Coronary artery (tissue), 2 donors: Measurements from ENCODE around the gene ADCY7.
"Not testable (repeated sequence)": the region's sequence is repeated elsewhere in the genome, so short reads cannot be mapped to it uniquely, and the experiment has no call there.

Experiments used
- DNase-seq: peaks from one replicate; pipeline ENCODE4 v3.0.0-alpha.2; 2017; ENCODE audit warnings: low spot score
- H3K27ac ChIP-seq, 2 donors: fragments of 200-600 bp; sonication (generic); one replicate each; pipeline ENCODE4 v1.5.1; 2016 to 2019
- H3K4me3 ChIP-seq: fragments of 200-600 bp; sonication (generic); 2 replicates; pipeline ENCODE4 v1.5.1; 2016; ENCODE audit warnings: mild to moderate bottlenecking, moderate library complexity
- TF ChIP-seq, protein P1 (sequence below): fragments of 200-600 bp; sonication (generic); IDR thresholded peaks from one replicate; pipeline ENCODE4 v1.5.1; 2019; ENCODE audit warnings: antibody characterized with exemption

Gene ADCY7

DNA sequence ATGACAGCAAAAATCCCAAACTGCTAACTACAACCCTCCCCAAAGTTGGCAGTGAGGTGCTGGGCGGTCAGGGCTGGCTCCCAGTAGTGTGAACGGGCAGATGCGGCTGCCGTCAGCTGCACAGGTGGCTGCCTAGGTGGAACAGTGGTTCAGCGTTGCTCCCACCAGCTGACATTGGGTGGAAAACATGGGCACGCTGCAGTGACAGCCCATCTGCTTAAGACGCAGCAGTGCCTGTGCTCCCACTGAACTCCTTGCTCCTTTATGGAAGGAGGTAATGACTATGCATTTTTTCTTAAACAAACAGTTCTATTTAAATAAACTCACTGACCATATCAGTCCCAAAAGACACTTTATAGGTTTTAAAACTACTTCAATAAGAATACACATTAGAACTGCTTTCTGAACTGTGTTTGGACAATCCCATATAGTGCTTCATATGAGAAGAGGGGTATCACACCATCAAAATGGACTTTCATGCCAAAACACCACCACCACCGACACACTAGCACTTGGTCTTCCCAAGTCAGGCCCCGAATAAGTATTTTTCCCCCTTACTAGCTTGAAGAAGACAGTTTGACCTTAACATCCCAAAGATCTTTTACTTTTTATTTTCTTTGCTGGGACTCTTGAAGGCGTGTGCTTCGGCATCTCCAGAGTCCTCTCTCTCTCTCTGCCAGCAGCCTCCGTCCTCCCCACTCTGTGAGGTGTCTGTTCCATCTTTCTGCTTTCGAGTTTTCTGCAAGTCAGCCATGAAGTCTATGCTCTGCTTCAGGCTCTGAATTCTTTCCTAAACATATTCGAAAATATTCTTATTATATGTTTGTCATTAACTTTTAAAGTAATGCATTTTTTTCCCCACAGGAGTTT is 68.0 kb downstream of the ADCY7 start:
- TF ChIP-seq, protein P1, sequence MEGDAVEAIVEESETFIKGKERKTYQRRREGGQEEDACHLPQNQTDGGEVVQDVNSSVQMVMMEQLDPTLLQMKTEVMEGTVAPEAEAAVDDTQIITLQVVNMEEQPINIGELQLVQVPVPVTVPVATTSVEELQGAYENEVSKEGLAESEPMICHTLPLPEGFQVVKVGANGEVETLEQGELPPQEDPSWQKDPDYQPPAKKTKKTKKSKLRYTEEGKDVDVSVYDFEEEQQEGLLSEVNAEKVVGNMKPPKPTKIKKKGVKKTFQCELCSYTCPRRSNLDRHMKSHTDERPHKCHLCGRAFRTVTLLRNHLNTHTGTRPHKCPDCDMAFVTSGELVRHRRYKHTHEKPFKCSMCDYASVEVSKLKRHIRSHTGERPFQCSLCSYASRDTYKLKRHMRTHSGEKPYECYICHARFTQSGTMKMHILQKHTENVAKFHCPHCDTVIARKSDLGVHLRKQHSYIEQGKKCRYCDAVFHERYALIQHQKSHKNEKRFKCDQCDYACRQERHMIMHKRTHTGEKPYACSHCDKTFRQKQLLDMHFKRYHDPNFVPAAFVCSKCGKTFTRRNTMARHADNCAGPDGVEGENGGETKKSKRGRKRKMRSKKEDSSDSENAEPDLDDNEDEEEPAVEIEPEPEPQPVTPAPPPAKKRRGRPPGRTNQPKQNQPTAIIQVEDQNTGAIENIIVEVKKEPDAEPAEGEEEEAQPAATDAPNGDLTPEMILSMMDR, result no peak
- no peak for DNase-seq
- peak overlapping the region in 1 of 2 donors; percentile 38 for H3K27ac ChIP-seq
- H3K4me3 ChIP-seq, result no peak overlapping the region

DNA sequence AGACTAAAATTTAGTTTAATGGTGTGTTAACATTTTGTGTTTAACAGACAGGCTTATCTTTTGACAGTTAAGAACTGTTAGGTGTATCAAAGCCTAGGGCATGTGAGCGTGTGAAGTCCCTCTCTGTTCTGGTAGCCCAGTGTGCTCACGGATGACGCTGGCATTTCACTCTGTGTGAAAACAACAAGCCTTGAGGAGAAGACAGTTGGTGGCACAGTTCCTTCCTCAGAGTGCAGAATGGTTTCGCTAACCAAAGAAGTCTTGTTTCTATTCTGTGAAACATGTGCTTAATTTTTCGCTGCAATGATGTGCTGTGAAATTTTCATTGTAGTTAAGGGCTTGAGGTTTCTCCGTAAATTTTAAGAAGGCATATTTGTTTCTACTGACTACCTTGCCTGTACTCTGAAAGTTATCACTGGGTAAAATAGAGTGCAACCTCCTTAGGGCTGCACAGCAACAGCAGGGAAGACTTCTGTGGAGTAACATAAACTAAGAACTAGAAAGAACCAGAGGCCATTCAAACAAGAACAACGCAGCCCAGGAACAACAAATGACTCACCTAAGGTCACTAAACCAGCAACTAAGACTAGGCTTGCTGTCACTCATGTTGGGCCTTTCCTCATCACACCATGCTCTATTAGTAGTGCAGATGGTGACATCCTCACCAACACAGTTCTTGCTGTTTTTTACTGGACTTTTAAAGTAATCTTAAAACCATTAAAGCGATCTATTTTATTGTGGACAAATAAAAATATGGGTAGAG is 69.0 kb downstream of the ADCY7 start:
- no peak for DNase-seq
- Histone ChIP-seq H3K27ac (peak overlapping the region in 1 of 2 donors; percentile 2), H3K4me3 (no peak overlapping the region)
- TF ChIP-seq, protein P1, result no peak

DNA sequence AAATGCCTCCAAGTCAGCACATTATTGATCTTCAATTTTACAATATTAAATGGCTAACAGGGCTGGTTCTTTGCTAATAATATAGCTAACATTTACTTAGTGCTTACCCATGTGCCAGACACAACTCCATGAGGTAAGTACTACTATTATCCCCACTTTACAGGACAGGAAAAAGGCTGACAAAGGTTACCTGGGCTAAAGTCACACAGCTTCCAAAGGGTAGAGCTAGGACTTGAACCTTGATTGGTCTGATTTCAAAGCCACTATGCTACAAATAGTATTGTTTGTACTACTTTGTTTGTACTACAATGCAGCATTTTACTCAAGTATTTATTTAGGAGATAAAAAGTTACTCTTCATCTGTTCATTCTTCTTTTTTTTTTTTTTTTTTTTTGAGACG is 70.5 kb downstream of the ADCY7 start:
- TF ChIP-seq, protein P1, result no peak
- DNase-seq, result no peak
- H3K27ac ChIP-seq, result no peak overlapping the region
- no peak overlapping the region for H3K4me3 ChIP-seq

DNA sequence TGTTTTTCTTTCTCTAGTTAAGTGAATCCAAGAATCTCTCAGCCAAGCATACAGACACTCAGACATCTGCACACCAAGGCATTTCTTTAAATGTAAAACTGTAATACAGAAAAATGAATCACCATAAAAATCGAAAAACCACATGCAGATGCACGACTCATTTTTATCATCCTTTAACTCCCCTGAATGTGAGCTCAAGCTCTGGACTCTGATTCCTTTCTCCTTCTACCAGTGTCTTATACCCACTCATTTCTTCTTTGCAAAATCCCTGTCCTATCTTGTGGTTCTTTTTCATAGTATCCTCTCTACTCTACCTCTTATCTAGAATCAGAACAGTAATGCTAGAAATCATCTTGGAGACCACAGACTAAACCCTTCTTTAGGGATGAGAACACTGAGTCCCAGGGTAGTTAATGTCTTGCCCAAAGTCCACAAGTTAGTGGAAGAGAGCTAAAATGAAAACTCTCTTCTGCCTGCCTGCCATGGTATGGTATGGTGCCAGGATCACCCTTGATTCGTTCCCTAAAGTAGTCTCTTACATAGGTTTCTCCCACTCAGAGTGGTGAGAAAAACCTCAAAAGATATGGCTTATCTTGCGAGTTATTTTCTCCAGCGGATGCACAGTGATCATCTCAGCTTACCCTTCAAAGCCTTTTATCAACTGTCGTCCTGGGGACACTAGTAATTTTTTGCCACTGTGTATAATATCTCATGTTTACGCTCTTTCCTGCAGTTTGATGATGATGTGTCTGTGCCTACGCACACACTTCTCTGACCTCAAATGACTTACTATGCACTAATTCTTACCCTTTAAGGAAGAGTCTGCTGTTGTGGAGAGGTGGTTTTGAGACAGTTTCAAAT is 72.2 kb downstream of the ADCY7 start:
- TF ChIP-seq, protein P1, result no peak
- no peak overlapping the region for H3K27ac ChIP-seq
- H3K4me3 ChIP-seq, result no peak overlapping the region
- no peak for DNase-seq

DNA sequence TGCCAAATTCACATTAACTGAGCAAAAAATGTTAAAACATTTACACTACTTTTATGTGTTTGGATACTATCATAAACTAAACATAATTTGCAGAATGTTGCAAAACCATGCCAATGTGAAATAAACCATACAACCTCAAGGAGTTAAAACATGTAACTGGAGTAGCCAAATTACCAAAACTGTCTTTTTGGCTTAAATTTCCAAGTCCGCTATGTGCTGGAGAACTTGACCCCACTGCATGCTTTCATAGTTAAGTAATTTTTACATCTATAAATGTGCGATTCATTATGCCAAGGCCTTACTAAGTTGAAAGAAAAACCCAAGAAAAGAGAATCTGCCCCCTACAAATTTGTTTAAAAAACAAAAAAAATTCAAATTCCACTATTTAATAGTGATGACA is 74.2 kb downstream of the ADCY7 start:
- DNase-seq, result no peak
- TF ChIP-seq, protein P1, result no peak
- H3K4me3 ChIP-seq, result no peak overlapping the region
- peak overlapping the region in 1 of 2 donors; percentile 14 for H3K27ac ChIP-seq

DNA sequence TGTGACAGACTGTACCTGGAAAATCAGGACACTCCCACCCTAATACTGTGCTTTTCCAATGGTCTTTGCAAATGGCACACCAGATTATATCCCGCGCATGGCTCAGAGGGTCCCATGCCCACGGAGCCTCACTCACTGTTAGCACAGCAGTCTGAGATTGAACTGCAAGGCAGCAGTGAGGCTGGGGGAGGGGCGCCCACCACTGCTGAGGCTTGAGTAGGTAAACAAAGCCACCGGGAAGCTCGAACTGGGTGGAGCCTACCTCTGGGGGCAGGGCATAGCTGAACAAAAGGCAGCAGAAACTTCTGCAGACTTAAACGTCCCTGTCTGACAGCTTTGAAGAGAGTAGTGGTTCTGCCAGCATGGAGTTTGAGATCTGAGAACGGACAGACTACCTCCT is 77.2 kb downstream of the ADCY7 start:
- H3K4me3 ChIP-seq, DNase-seq, H3K27ac ChIP-seq: not testable (repeated sequence)

DNA sequence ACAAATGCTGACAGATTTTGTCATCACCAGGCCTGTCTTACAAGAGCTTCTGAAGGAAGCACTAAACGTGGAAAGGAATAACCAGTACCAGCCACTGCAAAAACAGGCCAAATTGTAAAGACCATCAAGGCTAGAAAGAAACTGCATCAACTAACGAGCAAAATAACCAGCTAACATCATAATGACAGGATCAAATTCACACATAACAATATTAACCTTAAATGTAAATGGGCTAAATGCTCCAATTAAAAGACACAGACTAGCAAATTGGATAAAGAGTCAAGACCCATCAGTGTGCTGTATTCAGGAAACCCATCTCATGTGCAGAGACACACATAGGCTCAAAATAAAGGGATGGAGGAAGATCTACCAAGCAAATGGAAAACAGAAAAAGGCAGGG is 78.9 kb downstream of the ADCY7 start:
- H3K27ac ChIP-seq, H3K4me3 ChIP-seq, DNase-seq: not testable (repeated sequence)
